Neuronal stem cell (in vitro differentiated cells): ENCODE data around the gene ZNF609.

ENCODE experiments used
- DNase-seq: peaks from one replicate; pipeline ENCODE4 v3.0.0-alpha.2; 2013; ENCODE audit warnings: low spot score
- H2AFZ ChIP-seq: one replicate; pipeline ENCODE4 v1.6.1; 2013; ENCODE audit warnings: mild to moderate bottlenecking, low read length, inconsistent platforms
- H2AK5ac ChIP-seq: 2 replicates; pipeline ENCODE4 v1.6.1; 2013; ENCODE audit warnings: low read depth, mild to moderate bottlenecking, inconsistent platforms, low read length, moderate library complexity, mixed read lengths
- H2BK120ac ChIP-seq: 2 replicates; pipeline ENCODE4 v1.6.1; 2013; ENCODE audit warnings: low read depth, mild to moderate bottlenecking, inconsistent platforms, low read length, moderate library complexity, mixed read lengths
- H2BK12ac ChIP-seq: one replicate; pipeline ENCODE4 v1.6.1; 2013; ENCODE audit warnings: low read length, inconsistent platforms
- H2BK15ac ChIP-seq: 2 replicates; pipeline ENCODE4 v1.6.1; 2013; ENCODE audit warnings: mild to moderate bottlenecking, low read length, inconsistent platforms, mixed read lengths
- H2BK5ac ChIP-seq: one replicate; pipeline ENCODE4 v1.6.1; 2013; ENCODE audit warnings: inconsistent platforms, mild to moderate bottlenecking, low read length, moderate library complexity
- H3K14ac ChIP-seq: one replicate; pipeline ENCODE4 v1.6.1; 2013; ENCODE audit warnings: low read length, inconsistent platforms
- H3K18ac ChIP-seq: 2 replicates; pipeline ENCODE4 v1.6.1; 2013; ENCODE audit warnings: low read length, inconsistent platforms
- H3K23ac ChIP-seq: 2 replicates; pipeline ENCODE4 v1.6.1; 2013; ENCODE audit warnings: low read depth, mild to moderate bottlenecking, mixed read lengths, low read length, inconsistent platforms; ENCODE audit not compliant: poor library complexity
- H3K27ac ChIP-seq: replicated peaks from 3 replicates; pipeline ENCODE4 v1.5.1; 2013; ENCODE audit warnings: low read length, inconsistent platforms
- H3K27me3 ChIP-seq, 3 experiments: 2 replicates each; pipeline ENCODE4 v1.6.1; 2013; ENCODE audit warnings: low read length in 3 of 3, mild to moderate bottlenecking in 2 of 3, inconsistent platforms in 1 of 3, low read depth in 1 of 3, mixed read lengths in 1 of 3, moderate library complexity in 1 of 3; ENCODE audit not compliant: control insufficient read depth in 3 of 3, insufficient read depth in 3 of 3
- H3K36me3 ChIP-seq, 2 donors: replicated peaks in 1 of 2; 2 replicates each; pipeline ENCODE4 v1.6.1; 2013; ENCODE audit warnings: low read length in 2 of 2; ENCODE audit not compliant: control insufficient read depth in 2 of 2, insufficient read depth in 2 of 2
- H3K4ac ChIP-seq: 2 replicates; pipeline ENCODE4 v1.6.1; 2013; ENCODE audit warnings: inconsistent platforms, mild to moderate bottlenecking, low read length, moderate library complexity
- H3K4me1 ChIP-seq, 2 donors: 1 replicate in 1 of 2; 2 replicates in 1 of 2; pipeline ENCODE4 v1.6.1; 2013; ENCODE audit warnings: low read length in 2 of 2, low read depth in 1 of 2; ENCODE audit not compliant: control insufficient read depth in 2 of 2, insufficient read depth in 1 of 2
- H3K4me2 ChIP-seq: one replicate; pipeline ENCODE4 v1.6.1; 2013; ENCODE audit warnings: mild to moderate bottlenecking, low read length, inconsistent platforms; ENCODE audit not compliant: insufficient read depth, poor library complexity, severe bottlenecking
- H3K4me3 ChIP-seq, 2 donors: 2 replicates each; pipeline ENCODE4 v1.5.1; 2013; ENCODE audit warnings: low read length in 2 of 2, mild to moderate bottlenecking in 2 of 2, inconsistent platforms in 1 of 2, moderate library complexity in 1 of 2
- H3K79me1 ChIP-seq: one replicate; pipeline ENCODE4 v1.6.1; 2013; ENCODE audit warnings: low read depth, mild to moderate bottlenecking, inconsistent platforms, low read length, moderate library complexity
- H3K9ac ChIP-seq: one replicate; pipeline ENCODE4 v1.6.1; 2013; ENCODE audit warnings: mild to moderate bottlenecking, low read depth, low read length, inconsistent platforms; ENCODE audit not compliant: poor library complexity
- H3K9me3 ChIP-seq, 2 donors: replicated peaks in 1 of 2; 2 replicates each; pipeline versions ENCODE3 to v1.6.1; 2013; ENCODE audit warnings: low read length in 2 of 2, mild to moderate bottlenecking in 2 of 2, inconsistent platforms in 1 of 2, low read depth in 1 of 2, mixed read lengths in 1 of 2, moderate library complexity in 1 of 2; ENCODE audit not compliant: control insufficient read depth in 2 of 2, insufficient read depth in 1 of 2
- H4K8ac ChIP-seq: one replicate; pipeline ENCODE4 v1.6.1; 2013; ENCODE audit warnings: low read depth, mild to moderate bottlenecking, inconsistent platforms, low read length, moderate library complexity
- H4K91ac ChIP-seq: one replicate; pipeline ENCODE4 v1.6.1; 2013; ENCODE audit warnings: low read length, low read depth, mild to moderate bottlenecking, inconsistent platforms; ENCODE audit not compliant: poor library complexity
- WGBS, 2 donors: extraction: QIAGEN DNeasy Blood & Tissue Kit; methylation state at CpG; one replicate each; pipeline ENCODE4 v1.1.7; 2013; ENCODE audit warnings: missing lambda C conversion rate in 2 of 2, mixed read lengths in 1 of 2; ENCODE audit not compliant: insufficient read length in 2 of 2, insufficient replicate concordance in 1 of 2; ENCODE audit errors: extremely low coverage in 2 of 2; 5-methylcytosine and 5-hydroxymethylcytosine counted together

ZNF609 gene

DNA sequence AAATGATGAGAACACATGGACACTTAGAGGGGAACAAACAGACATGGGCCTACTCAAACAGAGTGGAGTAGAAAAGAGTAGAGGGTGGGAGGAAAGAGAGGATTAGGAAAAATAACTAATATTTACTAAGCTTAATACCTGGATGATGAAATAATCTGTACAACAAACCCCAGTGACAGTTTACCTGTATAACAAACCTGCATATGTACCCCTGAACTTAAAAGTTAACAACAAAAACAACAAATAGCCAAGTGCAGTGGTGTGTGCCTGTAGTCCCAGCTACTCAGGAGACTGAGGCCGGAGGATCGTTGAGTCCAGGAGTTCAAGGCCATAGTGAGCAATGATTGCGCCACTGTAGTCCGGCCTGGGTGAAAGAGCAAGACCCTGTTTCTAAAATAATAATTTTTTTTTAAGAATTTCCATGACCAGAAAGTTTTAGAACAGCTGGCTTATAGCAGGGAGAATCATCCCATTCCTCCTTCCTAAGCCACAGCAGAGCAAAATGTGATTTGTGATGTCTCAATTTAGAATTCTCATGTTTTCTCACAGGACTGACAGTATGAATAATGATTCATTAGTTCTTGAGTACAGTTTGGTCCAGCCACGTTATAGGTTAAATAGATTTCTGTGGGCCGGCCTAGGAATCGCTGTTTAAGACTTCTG lies 150.0 kb downstream of the ZNF609 start:
- DNase-seq, result no peak
- H2BK12ac ChIP-seq, result no peak overlapping the region
- no peak overlapping the region for H3K4ac ChIP-seq
- peaks cover 3% of the 10 kb centered on the region for H3K79me1 ChIP-seq
- H2BK5ac ChIP-seq, result no peak overlapping the region
- H3K9ac ChIP-seq, result no peak overlapping the region
- H3K14ac ChIP-seq, result no peak overlapping the region
- H3K36me3 ChIP-seq, result no peaks in the 10 kb centered on the region
- peaks cover 0 to 4% of the 10 kb centered on the region in 2 donors for H3K9me3 ChIP-seq
- H3K4me1 ChIP-seq, result no peaks in the 10 kb centered on the region
- no peak overlapping the region for H3K18ac ChIP-seq
- H3K4me2 ChIP-seq, result no peak overlapping the region
- no peaks in the 10 kb centered on the region for H3K27me3 ChIP-seq
- no peak overlapping the region for H2BK120ac ChIP-seq
- H3K23ac ChIP-seq, result no peak overlapping the region
- no peak overlapping the region for H2BK15ac ChIP-seq
- no peak overlapping the region for H3K27ac ChIP-seq
- no peak overlapping the region for H3K4me3 ChIP-seq
- no peak overlapping the region for H2AFZ ChIP-seq
- H2AK5ac ChIP-seq, result no peak overlapping the region
- H4K91ac ChIP-seq, result no peak overlapping the region
- WGBS, 2 donors, result no CpG with 5 or more reads among the region's 7 CpGs
- H4K8ac ChIP-seq, result no peak overlapping the region

GRCh38 chr15:64611085-64611725 lies 150.8 kb downstream of the ZNF609 start:
- Histone ChIP-seq H3K36me3 (no peaks in the 10 kb centered on the region), H2BK5ac (no peak overlapping the region), H3K9ac (no peak overlapping the region), H3K79me1 (peaks cover 3% of the 10 kb centered on the region), H4K91ac (no peak overlapping the region), H3K23ac (no peak overlapping the region), H2AK5ac (no peak overlapping the region), H2BK120ac (no peak overlapping the region), H3K14ac (no peak overlapping the region), H2BK12ac (no peak overlapping the region), H3K4me2 (no peak overlapping the region), H3K9me3 (peaks cover 0 to 4% of the 10 kb centered on the region in 2 donors), H3K27ac (no peak overlapping the region), H3K27me3 (no peaks in the 10 kb centered on the region), H3K4me1 (no peaks in the 10 kb centered on the region), H2AFZ (no peak overlapping the region), H3K18ac (no peak overlapping the region), H2BK15ac (no peak overlapping the region), H4K8ac (no peak overlapping the region), H3K4ac (no peak overlapping the region), H3K4me3 (no peak overlapping the region)
- no peak for DNase-seq

- Histone ChIP-seq H3K9ac (no peak overlapping the region), H3K14ac (no peak overlapping the region), H3K4me2 (no peak overlapping the region), H3K4me1 (peaks cover 0 to 2% of the 10 kb centered on the region in 2 donors), H3K36me3 (no peaks in the 10 kb centered on the region), H3K27me3 (no peaks in the 10 kb centered on the region), H4K91ac (no peak overlapping the region), H4K8ac (no peak overlapping the region), H2BK12ac (no peak overlapping the region), H3K79me1 (peaks cover 13% of the 10 kb centered on the region), H3K4me3 (no peak overlapping the region), H3K23ac (no peak overlapping the region), H2BK5ac (no peak overlapping the region), H2AFZ (no peak overlapping the region), H2BK15ac (no peak overlapping the region), H3K9me3 (peaks cover 0 to 4% of the 10 kb centered on the region in 2 donors), H3K27ac (no peak overlapping the region), H2AK5ac (no peak overlapping the region), H3K4ac (no peak overlapping the region), H2BK120ac (no peak overlapping the region), H3K18ac (no peak overlapping the region)
- whole genome bisulfite sequencing, 2 donors, result no CpG with 5 or more reads among the region's 5 CpGs
- DNase-seq, result no peak
Measured at GRCh38 chr15:64614519-64614918, 154.1 kb downstream of the ZNF609 start.

DNA sequence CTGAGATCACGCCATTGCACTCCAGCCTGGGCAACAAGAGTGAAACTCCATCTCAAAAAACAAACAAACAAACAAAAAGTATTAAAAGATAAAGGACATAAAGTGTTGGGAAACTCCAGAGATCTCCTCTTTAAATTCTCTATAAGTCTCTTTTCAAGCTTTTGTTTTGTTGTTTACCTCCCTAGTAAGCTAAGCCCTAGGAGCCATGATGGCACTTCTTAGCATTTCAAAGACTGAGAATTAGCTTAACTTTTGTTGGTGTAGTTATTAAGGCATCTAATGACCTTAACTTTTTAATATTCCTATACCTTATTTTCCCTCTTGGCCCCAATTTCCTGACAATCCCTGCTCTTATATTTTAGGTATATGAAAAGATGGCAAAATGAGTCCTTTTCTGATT lies 157.3 kb downstream of the ZNF609 start:
- Histone ChIP-seq H3K9ac (no peak overlapping the region), H2AFZ (no peak overlapping the region), H2BK12ac (no peak overlapping the region), H2BK15ac (no peak overlapping the region), H3K4me1 (peaks cover 0 to 2% of the 10 kb centered on the region in 2 donors), H3K79me1 (peaks cover 14% of the 10 kb centered on the region), H3K27ac (no peak overlapping the region), H3K23ac (no peak overlapping the region), H2BK120ac (no peak overlapping the region), H4K8ac (no peak overlapping the region), H2BK5ac (no peak overlapping the region), H3K4ac (no peak overlapping the region), H3K4me3 (no peak overlapping the region), H3K27me3 (no peaks in the 10 kb centered on the region), H3K4me2 (no peak overlapping the region), H2AK5ac (no peak overlapping the region), H4K91ac (no peak overlapping the region), H3K14ac (no peak overlapping the region), H3K36me3 (peaks cover under 1 to 8% of the 10 kb centered on the region in 2 donors), H3K18ac (no peak overlapping the region), H3K9me3 (peaks cover 0 to 4% of the 10 kb centered on the region in 2 donors)
- no CpG with 5 or more reads among the region's 1 CpG for WGBS, 2 donors
- no peak for DNase-seq
